Measurements from ENCODE around the gene ITGAL.

The ITGAL gene

DNA sequence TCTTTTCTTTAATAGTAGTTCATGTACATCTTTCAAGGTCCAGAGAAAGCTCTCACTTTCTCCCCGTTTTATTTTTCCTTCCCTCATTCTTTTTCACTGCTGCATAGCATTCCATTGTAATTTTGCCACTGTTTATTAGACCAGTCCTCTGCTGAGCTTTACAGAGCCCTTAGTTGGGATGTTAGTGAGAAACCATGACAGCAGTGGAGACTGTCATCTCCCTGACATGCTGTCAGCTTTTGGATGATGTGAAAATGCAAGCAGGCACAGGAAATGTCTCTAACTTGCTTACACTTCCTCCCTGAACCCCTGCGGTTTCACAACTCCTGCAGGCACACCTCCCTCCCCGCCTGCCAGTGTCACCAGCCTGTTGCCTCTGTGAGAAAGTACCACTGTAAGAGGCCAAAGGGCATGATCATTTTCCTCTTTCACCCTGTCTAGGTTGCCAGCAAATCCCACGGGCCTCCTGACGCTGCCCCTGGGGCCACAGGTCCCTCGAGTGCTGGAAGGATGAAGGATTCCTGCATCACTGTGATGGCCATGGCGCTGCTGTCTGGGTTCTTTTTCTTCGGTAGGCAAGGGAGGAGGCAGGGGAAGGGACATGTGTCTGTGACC is at the start of gene ITGAL:
TSS of gene ITGAL (plus strand) at position 415 of the 615 bp plus-strand sequence. CDS start at position 511, 96 bp downstream.
- DNase-seq = no peak
- in situ Hi-C loops (cut with HindIII; ENCODE audit: low pct_ligation_motif_present, low pct_unique_long_range_greater_than_20kb, low sequenced_read_pairs) = no loop called here

DNA sequence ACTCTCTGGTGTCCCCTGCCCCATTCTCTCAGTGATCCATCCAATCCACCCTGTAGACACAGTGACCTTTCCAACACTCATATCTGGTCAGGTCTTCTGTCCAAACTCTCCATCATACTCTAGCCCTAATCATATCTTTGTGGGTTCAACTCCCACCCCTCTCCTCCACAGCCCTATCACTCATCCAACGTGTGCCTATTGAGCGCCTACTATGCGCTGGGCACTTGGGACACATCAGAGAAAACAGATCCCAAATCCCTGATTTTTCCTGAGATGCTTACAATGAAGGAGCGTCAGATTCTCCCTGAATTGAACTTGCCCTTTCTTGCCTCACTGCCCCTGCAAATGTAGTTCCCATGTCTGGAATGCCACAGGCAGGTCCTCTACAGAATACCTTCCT is 44.5 kb upstream of the ITGAL start:
- DNase-seq = no peak
- in situ Hi-C loops (cut with HindIII; ENCODE audit: low pct_ligation_motif_present, low pct_unique_long_range_greater_than_20kb, low sequenced_read_pairs) = no loop called here

DNA sequence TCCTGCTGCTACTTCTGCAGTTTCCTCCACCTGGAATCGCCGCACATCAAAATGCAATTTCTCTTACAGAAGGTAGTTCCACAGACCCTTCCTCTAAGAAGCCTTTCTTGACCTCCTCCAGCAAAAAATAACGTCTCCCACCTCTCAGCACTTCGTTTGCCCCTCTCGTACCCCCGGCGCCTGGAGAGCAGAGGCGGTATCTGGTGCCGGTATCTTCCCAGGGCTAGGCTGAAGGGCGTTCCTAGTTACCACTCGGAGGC is 43.2 kb upstream of the ITGAL start:
- in situ Hi-C loops (cut with HindIII; ENCODE audit: low pct_ligation_motif_present, low pct_unique_long_range_greater_than_20kb, low sequenced_read_pairs) = no loop called here
- no peak for DNase-seq

DNA sequence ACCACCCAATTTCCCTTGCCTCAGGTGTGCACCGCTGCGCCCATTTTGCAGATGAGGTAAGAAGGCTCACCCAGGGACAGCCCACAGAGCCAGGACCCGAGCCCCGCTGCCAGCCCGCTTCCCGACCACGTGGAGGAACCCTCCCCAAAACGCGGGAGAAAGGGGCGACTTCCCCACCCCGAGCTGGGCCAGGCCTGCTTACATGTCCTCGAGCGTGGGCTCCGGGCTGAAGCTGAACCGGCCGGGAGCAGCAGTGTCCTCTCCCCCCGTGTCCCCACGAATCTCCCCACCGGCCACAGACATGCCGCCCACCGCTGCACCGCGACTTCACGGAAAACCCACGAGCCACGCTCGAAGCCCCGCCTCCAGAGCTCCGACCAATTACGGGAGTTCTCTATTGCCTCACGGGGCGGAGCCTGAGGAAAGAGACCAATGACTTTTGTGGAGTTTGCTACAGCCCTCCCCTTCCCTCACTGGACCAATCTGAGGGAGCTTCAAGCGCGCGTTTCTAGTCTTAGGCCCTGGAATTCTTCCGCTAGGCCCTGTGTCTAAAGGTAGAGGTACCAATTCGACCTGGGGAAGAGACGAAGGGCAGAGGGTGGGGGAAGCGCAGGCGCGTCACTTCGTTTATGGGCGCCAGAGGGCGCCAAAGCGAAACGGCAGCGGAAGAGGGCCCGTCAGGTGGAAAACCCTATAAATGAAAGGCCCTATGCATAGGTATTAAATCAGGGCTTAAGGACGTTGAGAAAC is 42.7 kb upstream of the ITGAL start, which contains the start of gene DCTPP1:
TSS of gene DCTPP1 (minus strand) at position 353 of the 750 bp plus-strand sequence. CDS start at position 303, 50 bp downstream.
- DNase-seq = peak; percentile 100
- in situ Hi-C loops (cut with HindIII; ENCODE audit: low pct_ligation_motif_present, low pct_unique_long_range_greater_than_20kb, low sequenced_read_pairs) = no loop called here

DNA sequence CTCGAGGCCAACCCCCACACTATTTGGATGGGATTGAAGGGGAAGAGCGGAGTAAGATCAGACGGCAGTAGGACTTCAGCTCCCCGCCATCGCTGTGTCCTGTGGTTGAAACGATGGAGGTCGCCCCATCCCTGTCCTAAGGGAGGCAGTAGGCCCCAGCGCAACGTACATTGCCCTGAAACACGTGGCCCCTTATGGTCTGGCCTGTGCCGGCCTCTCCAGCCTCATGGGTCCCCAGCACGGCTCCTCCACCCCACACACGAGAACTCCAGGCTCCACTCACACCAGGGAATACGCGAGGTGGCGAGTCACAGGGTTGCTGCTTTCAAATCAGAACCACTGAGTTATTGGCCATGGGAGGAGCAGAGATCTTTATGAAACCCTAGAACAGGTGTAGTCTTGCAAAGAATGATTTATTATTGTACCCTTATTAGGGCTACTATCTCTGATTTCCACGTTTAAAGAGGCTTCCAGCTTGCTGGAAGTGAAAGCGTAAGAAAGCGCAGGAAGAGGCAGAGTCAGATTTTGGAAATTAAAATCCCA is 42.0 kb upstream of the ITGAL start:
- in situ Hi-C loops (cut with HindIII; ENCODE audit: low pct_ligation_motif_present, low pct_unique_long_range_greater_than_20kb, low sequenced_read_pairs) = no loop called here
- no peak for DNase-seq

- in situ Hi-C loops (cut with HindIII; ENCODE audit: low pct_ligation_motif_present, low pct_unique_long_range_greater_than_20kb, low sequenced_read_pairs) = no loop called here
Measured at GRCh38 chr16:30434852-30435251, 37.7 kb upstream of the ITGAL start.

DNA sequence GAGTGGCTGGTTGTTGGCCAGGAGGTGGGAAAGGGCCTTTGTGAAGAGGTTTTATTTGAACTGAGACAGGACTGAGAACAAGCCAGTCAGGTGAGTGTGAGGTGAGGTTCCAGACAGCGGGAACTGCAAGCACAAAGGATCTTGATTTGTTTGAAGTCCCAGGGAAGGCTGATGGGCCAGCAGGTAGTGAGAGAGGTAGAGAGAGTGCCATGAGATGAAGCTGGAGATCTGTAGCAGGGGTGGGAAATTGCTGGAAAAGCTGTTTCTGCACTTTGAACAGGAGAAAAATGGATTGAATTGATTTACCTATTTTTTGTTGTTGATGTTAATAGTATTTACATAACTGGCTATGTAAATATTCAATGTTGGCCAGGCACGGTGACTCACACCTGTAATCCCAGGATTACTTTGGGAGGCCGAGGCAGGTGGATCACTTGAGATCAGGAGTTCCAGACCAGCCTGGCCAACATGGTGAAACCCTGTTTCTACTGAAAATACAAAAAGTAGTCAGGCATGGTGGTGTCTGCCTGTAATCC is 35.0 kb upstream of the ITGAL start:
- in situ Hi-C loops (cut with HindIII; ENCODE audit: low pct_ligation_motif_present, low pct_unique_long_range_greater_than_20kb, low sequenced_read_pairs) = no loop called here
- no peak for DNase-seq

More at GRCh38 chr16:30434852-30435251, 37.7 kb upstream of the ITGAL start:
- DNase-seq = no peak

DNA sequence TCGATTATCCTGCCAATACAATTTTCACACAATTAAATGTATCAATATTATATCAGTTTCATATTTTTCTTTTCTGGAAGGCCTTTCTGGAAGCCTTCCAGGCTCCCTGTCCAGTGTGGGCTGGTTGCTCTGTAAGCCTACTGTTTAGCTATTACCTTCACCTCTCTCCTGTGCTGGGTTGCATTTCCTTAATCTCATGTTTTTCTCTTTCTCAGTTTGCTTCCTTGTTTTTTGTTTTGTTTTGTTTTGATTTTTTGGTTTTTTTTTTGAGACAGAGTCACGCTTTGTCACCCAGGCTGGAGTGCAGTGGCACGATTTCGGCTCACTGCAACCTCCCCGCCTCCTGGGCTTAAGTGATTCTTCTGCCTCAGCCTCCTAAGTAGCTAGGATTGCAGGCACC is 33.7 kb upstream of the ITGAL start:
- no peak for DNase-seq
- in situ Hi-C loops (cut with HindIII; ENCODE audit: low pct_ligation_motif_present, low pct_unique_long_range_greater_than_20kb, low sequenced_read_pairs) = no loop called here

- DNase-seq = no peak
- in situ Hi-C loops (cut with HindIII; ENCODE audit: low pct_ligation_motif_present, low pct_unique_long_range_greater_than_20kb, low sequenced_read_pairs) = no loop called here
Measured at GRCh38 chr16:30439720-30440348, 32.7 kb upstream of the ITGAL start.

GRCh38 chr16:30443631-30444030 is 28.9 kb upstream of the ITGAL start:
- no peak for DNase-seq
- in situ Hi-C loops (cut with HindIII; ENCODE audit: low pct_ligation_motif_present, low pct_unique_long_range_greater_than_20kb, low sequenced_read_pairs) = no loop called here

GRCh38 chr16:30444231-30445148 is 28.1 kb upstream of the ITGAL start:
- DNase-seq = no peak
- in situ Hi-C loops (cut with HindIII; ENCODE audit: low pct_ligation_motif_present, low pct_unique_long_range_greater_than_20kb, low sequenced_read_pairs) = no loop called here

DNA sequence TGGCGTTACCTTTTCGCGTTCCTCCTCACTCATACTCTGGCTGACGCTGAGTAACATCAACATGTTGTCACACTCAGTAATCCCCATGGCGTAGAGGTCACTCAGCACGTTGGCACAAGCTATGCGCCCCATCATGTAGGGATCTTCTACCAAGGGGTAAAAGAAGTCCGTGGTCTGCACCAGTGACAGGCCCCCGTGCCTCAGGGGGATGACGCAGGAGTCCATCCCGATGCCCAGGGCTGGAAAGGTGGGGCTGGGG is 27.5 kb upstream of the ITGAL start:
- DNase-seq = no peak
- in situ Hi-C loops (cut with HindIII; ENCODE audit: low pct_ligation_motif_present, low pct_unique_long_range_greater_than_20kb, low sequenced_read_pairs) = no loop called here

- DNase-seq = peak; percentile 99
- in situ Hi-C loops (cut with HindIII; ENCODE audit: low pct_ligation_motif_present, low pct_unique_long_range_greater_than_20kb, low sequenced_read_pairs) = no loop called here
Measured at GRCh38 chr16:30445408-30446202, 26.9 kb upstream of the ITGAL start, which contains the start of gene SEPHS2. SEPHS2 (minus strand) TSS chr16:30445874; CDS start chr16:30445727, 147 bp downstream.

DNA sequence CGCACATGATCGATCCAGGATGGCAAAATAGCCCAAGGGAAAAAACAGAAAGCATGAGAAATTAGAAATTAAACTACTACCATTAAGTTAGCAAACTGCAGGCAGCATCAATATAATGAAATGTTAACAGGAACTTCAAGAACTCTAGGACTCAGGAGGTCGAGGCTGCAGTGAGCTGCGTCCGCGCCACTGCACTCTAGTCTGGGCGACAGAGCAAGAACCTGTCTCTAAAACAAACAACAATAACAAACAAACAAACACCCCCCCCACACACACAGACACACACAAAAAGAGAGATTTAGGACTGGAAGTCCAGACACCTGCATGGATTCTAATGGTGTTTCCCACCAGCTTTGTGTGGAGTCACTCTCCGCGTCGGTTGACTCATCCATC is 26.3 kb upstream of the ITGAL start:
- no peak for DNase-seq
- in situ Hi-C loops (cut with HindIII; ENCODE audit: low pct_ligation_motif_present, low pct_unique_long_range_greater_than_20kb, low sequenced_read_pairs) = no loop called here

- DNase-seq = no peak
- in situ Hi-C loops (cut with HindIII; ENCODE audit: low pct_ligation_motif_present, low pct_unique_long_range_greater_than_20kb, low sequenced_read_pairs) = no loop called here
Measured at GRCh38 chr16:30447512-30448226, 24.9 kb upstream of the ITGAL start.

GRCh38 chr16:30449116-30449435 is 23.5 kb upstream of the ITGAL start:
- no peak for DNase-seq
- in situ Hi-C loops (cut with HindIII; ENCODE audit: low pct_ligation_motif_present, low pct_unique_long_range_greater_than_20kb, low sequenced_read_pairs) = no loop called here
